KMS-11 (cell line): Measurements from ENCODE around the gene PDZRN4.

ENCODE experiments used
- H2AFZ ChIP-seq: fragments of 200-600 bp; sonication (generic); 2 replicates; pipeline ENCODE4 v1.6.1; 2016; ENCODE audit warnings: antibody characterized with exemption, mixed run types, low read depth
- H3K27ac ChIP-seq: fragments of 200-600 bp; sonication (generic); 2 replicates; pipeline ENCODE4 v1.6.1; 2016; ENCODE audit warnings: mild to moderate bottlenecking, mixed run types
- H3K27me3 ChIP-seq: fragments of 200-600 bp; sonication (generic); 2 replicates; pipeline ENCODE4 v1.6.1; 2017; ENCODE audit warnings: mild to moderate bottlenecking, low read depth, mixed run types, moderate library complexity; ENCODE audit not compliant: insufficient read depth
- H3K36me3 ChIP-seq: fragments of 200-600 bp; sonication (generic); 2 replicates; pipeline ENCODE4 v1.6.1; 2017; ENCODE audit warnings: mild to moderate bottlenecking, mixed run types; ENCODE audit not compliant: insufficient read depth
- H3K4me1 ChIP-seq: fragments of 200-600 bp; sonication (generic); 2 replicates; pipeline ENCODE4 v1.6.1; 2016; ENCODE audit warnings: mild to moderate bottlenecking, low read depth, mixed run types; ENCODE audit not compliant: poor library complexity, severe bottlenecking
- H3K4me2 ChIP-seq: fragments of 200-600 bp; sonication (generic); 2 replicates; pipeline ENCODE4 v1.7.0; 2016; ENCODE audit warnings: mild to moderate bottlenecking, mixed run types
- H3K4me3 ChIP-seq: fragments of 200-600 bp; sonication (generic); IDR thresholded peaks from 2 replicates; pipeline ENCODE4 v1.6.1; 2017; ENCODE audit warnings: low read depth, low read length, mixed read lengths; ENCODE audit not compliant: insufficient read depth
- H3K79me2 ChIP-seq: fragments of 200-600 bp; sonication (generic); 2 replicates; pipeline ENCODE4 v1.6.1; 2016; ENCODE audit warnings: low read depth, mixed run types; ENCODE audit not compliant: insufficient read depth
- H3K9ac ChIP-seq: fragments of 200-600 bp; sonication (generic); 2 replicates; pipeline ENCODE4 v1.6.1; 2016; ENCODE audit warnings: mild to moderate bottlenecking, mixed run types
- H4K20me1 ChIP-seq: fragments of 200-600 bp; sonication (generic); 2 replicates; pipeline ENCODE4 v1.6.1; 2016; ENCODE audit warnings: mild to moderate bottlenecking, mixed run types; ENCODE audit not compliant: insufficient read depth
- CTCF ChIP-seq: fragments of 200-600 bp; sonication (generic); conservative IDR thresholded peaks from 2 replicates; pipeline ENCODE4 v1.6.1; 2017; ENCODE audit warnings: low read depth, mild to moderate bottlenecking, antibody characterized with exemption, low read length, moderate library complexity, mixed read lengths

The PDZRN4 gene

DNA sequence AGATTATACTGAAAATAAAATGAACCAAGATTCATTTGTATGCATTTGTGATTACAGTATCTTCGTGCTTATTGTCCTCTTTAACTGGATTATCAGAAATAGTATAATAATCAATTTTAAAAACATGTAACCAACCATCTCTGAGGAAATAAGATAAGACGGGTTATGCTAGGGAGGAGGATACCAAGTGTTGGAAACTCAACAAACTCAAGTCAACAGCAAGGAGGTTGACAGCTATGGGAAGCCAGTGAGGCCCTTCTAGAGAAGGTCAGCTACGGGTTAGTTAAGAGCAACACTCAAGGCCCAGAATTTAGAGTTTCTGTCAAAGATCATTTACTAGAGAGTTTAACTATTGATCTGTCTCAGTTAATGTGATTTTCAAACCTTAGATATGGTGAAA is 137.2 kb downstream of the PDZRN4 start:
- Histone ChIP-seq H2AFZ (no peak overlapping the region), H3K4me2 (no peak overlapping the region), H4K20me1 (no peaks in the 10 kb centered on the region), H3K79me2 (no peaks in the 10 kb centered on the region), H3K9ac (no peak overlapping the region), H3K4me3 (no peak overlapping the region), H3K27me3 (no peaks in the 10 kb centered on the region), H3K27ac (no peak overlapping the region), H3K4me1 (no peaks in the 10 kb centered on the region), H3K36me3 (no peaks in the 10 kb centered on the region)
- no peak for TF ChIP-seq CTCF

DNA sequence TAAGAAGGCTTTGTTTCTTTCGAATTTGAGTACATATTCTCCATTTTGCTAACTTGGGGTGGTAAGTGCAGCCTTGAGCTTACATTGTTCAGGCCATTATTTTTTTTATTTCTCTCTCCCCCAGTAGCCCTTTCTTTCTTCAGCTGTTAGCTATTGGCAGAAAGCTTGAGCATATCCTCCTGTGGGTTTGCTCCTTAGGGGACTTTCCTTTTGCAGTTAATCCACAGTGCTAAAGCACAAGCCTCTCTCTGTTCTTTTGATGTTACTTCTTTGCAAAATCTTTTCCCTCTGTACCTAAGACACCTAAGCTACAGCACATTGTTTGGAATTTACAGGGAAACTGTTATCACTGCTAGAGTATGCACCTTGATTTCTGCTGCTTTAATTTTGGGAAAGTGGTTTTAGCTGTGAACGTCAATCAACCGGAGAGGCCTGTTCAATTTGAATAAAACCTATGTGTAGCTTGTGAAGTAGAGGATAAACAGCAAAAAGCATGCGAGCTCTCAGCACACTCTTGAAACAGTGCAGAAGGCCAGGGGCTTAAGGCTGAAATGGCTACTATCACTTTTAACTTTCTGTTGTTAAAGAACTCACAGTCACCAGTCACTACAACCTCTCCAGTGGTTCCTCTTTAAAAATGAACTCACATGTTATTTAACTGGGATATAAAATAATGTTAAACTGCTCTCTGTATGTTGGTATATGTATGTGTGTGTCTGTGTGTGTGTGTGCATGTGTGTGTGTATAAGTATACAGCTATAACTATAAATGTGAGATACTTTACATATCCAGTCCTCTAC is 139.2 kb downstream of the PDZRN4 start:
- no peaks in the 10 kb centered on the region for H3K4me1 ChIP-seq
- H3K9ac ChIP-seq, result no peak overlapping the region
- no peak for TF ChIP-seq CTCF
- H3K36me3 ChIP-seq, result no peaks in the 10 kb centered on the region
- no peaks in the 10 kb centered on the region for H3K79me2 ChIP-seq
- no peak overlapping the region for H3K27ac ChIP-seq
- no peaks in the 10 kb centered on the region for H3K27me3 ChIP-seq
- H2AFZ ChIP-seq, result no peak overlapping the region
- H4K20me1 ChIP-seq, result no peaks in the 10 kb centered on the region
- H3K4me2 ChIP-seq, result no peak overlapping the region
- no peak overlapping the region for H3K4me3 ChIP-seq

DNA sequence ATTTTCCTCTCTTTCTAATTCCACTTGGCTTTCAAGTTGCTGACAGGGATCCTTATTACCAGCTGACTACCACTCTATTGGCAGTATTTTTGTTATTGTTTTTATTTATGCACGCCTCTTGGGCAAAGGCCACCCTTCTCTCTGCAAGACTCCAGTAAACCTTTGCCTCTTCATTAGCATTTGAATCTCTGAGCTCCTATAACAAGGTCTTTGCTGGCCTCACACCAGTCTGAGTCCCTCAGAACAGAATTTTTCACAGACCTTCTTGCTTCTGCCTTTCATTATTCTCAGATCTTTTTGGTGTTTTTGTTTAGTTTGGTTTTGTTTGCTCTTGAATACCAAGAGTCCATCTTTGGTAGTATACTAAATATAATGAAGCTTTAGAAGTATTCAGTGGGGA is 145.9 kb downstream of the PDZRN4 start:
- Histone ChIP-seq H3K36me3 (no peaks in the 10 kb centered on the region), H3K27me3 (no peaks in the 10 kb centered on the region), H3K27ac (no peak overlapping the region), H4K20me1 (no peaks in the 10 kb centered on the region), H3K4me3 (no peak overlapping the region), H3K4me1 (no peaks in the 10 kb centered on the region), H2AFZ (no peak overlapping the region), H3K4me2 (no peak overlapping the region), H3K9ac (no peak overlapping the region), H3K79me2 (no peaks in the 10 kb centered on the region)
- no peak for TF ChIP-seq CTCF

- no peak for TF ChIP-seq CTCF
- no peaks in the 10 kb centered on the region for H3K4me1 ChIP-seq
- no peak overlapping the region for H3K9ac ChIP-seq
- no peaks in the 10 kb centered on the region for H3K27me3 ChIP-seq
- H3K36me3 ChIP-seq, result no peaks in the 10 kb centered on the region
- no peak overlapping the region for H3K4me2 ChIP-seq
- no peak overlapping the region for H2AFZ ChIP-seq
- no peaks in the 10 kb centered on the region for H4K20me1 ChIP-seq
- no peaks in the 10 kb centered on the region for H3K79me2 ChIP-seq
- no peak overlapping the region for H3K27ac ChIP-seq
- no peak overlapping the region for H3K4me3 ChIP-seq
These were observed 146.3 kb downstream of the PDZRN4 start for GRCh38 chr12:41334390-41334789.
